ENCODE results near the gene MRPL9.
"Not testable (repeated sequence)": the region's sequence is repeated elsewhere in the genome, so short reads cannot be mapped to it uniquely, and the experiment has no call there.

The MRPL9 gene

GRCh38 chr1:151783796-151784195 lies 20.5 kb upstream of the MRPL9 start:
- no peak for DNase-seq (ENCODE audit: low read depth)

GRCh38 chr1:151782741-151783140 lies 19.4 kb upstream of the MRPL9 start:
- no peak for DNase-seq (ENCODE audit: low read depth)

GRCh38 chr1:151782026-151782425 lies 18.7 kb upstream of the MRPL9 start:
- not testable (repeated sequence) for DNase-seq (ENCODE audit: low read depth)

GRCh38 chr1:151780736-151781135 lies 17.4 kb upstream of the MRPL9 start:
- not testable (repeated sequence) for DNase-seq (ENCODE audit: low read depth)

- DNase-seq (ENCODE audit: low read depth): no peak
Measured at GRCh38 chr1:151779852-151780251, 16.6 kb upstream of the MRPL9 start.

GRCh38 chr1:151777317-151777716 lies 14.0 kb upstream of the MRPL9 start:
- no peak for DNase-seq (ENCODE audit: low read depth)

- no peak for DNase-seq (ENCODE audit: low read depth)
Measured at GRCh38 chr1:151776665-151777062, 13.4 kb upstream of the MRPL9 start.

GRCh38 chr1:151775894-151776664 lies 12.8 kb upstream of the MRPL9 start:
- DNase-seq (ENCODE audit: low read depth): no peak

GRCh38 chr1:151774256-151774922 lies 11.1 kb upstream of the MRPL9 start:
- no peak for DNase-seq (ENCODE audit: low read depth)

- DNase-seq (ENCODE audit: low read depth): peak; percentile 63
Measured at GRCh38 chr1:151773702-151774101, 10.4 kb upstream of the MRPL9 start.

- not testable (repeated sequence) for DNase-seq (ENCODE audit: low read depth)
Measured at GRCh38 chr1:151769270-151769669, 6.0 kb upstream of the MRPL9 start.

GRCh38 chr1:151768351-151769066 lies 5.2 kb upstream of the MRPL9 start:
- not testable (repeated sequence) for DNase-seq (ENCODE audit: low read depth)

- DNase-seq (ENCODE audit: low read depth): no peak
Measured at GRCh38 chr1:151763990-151764389, 694 bp upstream of the MRPL9 start.

- no peak for DNase-seq (ENCODE audit: low read depth)
Measured at GRCh38 chr1:151760597-151761385, 2.5 kb downstream of the MRPL9 start.

- DNase-seq (ENCODE audit: low read depth): no peak
Measured at GRCh38 chr1:151759241-151759640, 4.1 kb downstream of the MRPL9 start.

- DNase-seq (ENCODE audit: low read depth): no peak
Measured at GRCh38 chr1:151756291-151756690, 7.0 kb downstream of the MRPL9 start.

GRCh38 chr1:151741516-151741915 lies 21.8 kb downstream of the MRPL9 start:
- DNase-seq (ENCODE audit: low read depth): no peak

- no peak for DNase-seq (ENCODE audit: low read depth)
Measured at GRCh38 chr1:151739590-151740355, 23.5 kb downstream of the MRPL9 start.

GRCh38 chr1:151737479-151737878 lies 25.8 kb downstream of the MRPL9 start:
- no peak for DNase-seq (ENCODE audit: low read depth)

- no peak for DNase-seq (ENCODE audit: low read depth)
Measured at GRCh38 chr1:151737026-151737425, 26.3 kb downstream of the MRPL9 start.

GRCh38 chr1:151733995-151734394 lies 29.3 kb downstream of the MRPL9 start:
- not testable (repeated sequence) for DNase-seq (ENCODE audit: low read depth)

Measured in HS-5 (cell line).